Liver (tissue), 9 donors: ENCODE data around the gene ALK. TPM values are rescaled to one million over a fixed set of nuclear protein-coding genes. Genes with fewer than 3 reads are reported as not detected.

Experiments used
- DNase-seq: peaks from one replicate; pipeline ENCODE4 v3.0.0-alpha.2; 2017; ENCODE audit warnings: low spot score
- H3K27ac ChIP-seq, 2 donors: one replicate each; pipeline ENCODE4 v1.7.0; 2013; ENCODE audit warnings: inconsistent platforms in 2 of 2, low read length in 2 of 2, control low read depth in 1 of 2, low read depth in 1 of 2, mild to moderate bottlenecking in 1 of 2
- H3K27me3 ChIP-seq, 4 donors: one replicate each; pipeline versions ENCODE4 v1.6.1 to v1.7.0; 2013; ENCODE audit warnings: low read length in 3 of 4, inconsistent platforms in 1 of 4, mild to moderate bottlenecking in 1 of 4, moderate library complexity in 1 of 4; ENCODE audit not compliant: control insufficient read depth in 4 of 4, insufficient read depth in 4 of 4
- H3K36me3 ChIP-seq, 4 donors: one replicate each; pipeline versions ENCODE4 v1.6.1 to v1.7.0; 2013; ENCODE audit warnings: low read length in 3 of 4, mild to moderate bottlenecking in 3 of 4, low read depth in 1 of 4, moderate library complexity in 1 of 4; ENCODE audit not compliant: control insufficient read depth in 4 of 4, insufficient read depth in 3 of 4
- H3K4me1 ChIP-seq, 4 donors: one replicate each; pipeline versions ENCODE4 v1.6.1 to v1.7.0; 2013; ENCODE audit warnings: low read length in 3 of 4, mild to moderate bottlenecking in 3 of 4, moderate library complexity in 1 of 4; ENCODE audit not compliant: control insufficient read depth in 4 of 4, insufficient read depth in 4 of 4
- H3K4me3 ChIP-seq, 3 donors: one replicate each; pipeline versions ENCODE4 v1.6.1 to v1.7.0; 2013; ENCODE audit warnings: low read length in 3 of 3, control low read depth in 1 of 3, low read depth in 1 of 3, mild to moderate bottlenecking in 1 of 3
- H3K9ac ChIP-seq, 2 donors: one replicate each; pipeline ENCODE4 v1.7.0; 2013; ENCODE audit warnings: low read length in 2 of 2, mild to moderate bottlenecking in 2 of 2, moderate library complexity in 2 of 2, control low read depth in 1 of 2, low read depth in 1 of 2
- H3K9me3 ChIP-seq, 4 donors: one replicate each; pipeline versions ENCODE4 v1.6.1 to v1.7.0; 2013; ENCODE audit warnings: low read length in 3 of 4; ENCODE audit not compliant: control insufficient read depth in 4 of 4
- CTCF ChIP-seq: fragments of 150-350 bp; IDR thresholded peaks from 2 replicates; pipeline ENCODE4 v1.5.1; 2017; ENCODE audit warnings: improper control_type of control experiment, low read depth, low read length; ENCODE audit not compliant: missing input control
- EGR1 ChIP-seq, 2 donors: IDR thresholded peaks; 2 replicates each; pipeline ENCODE4 v1.6.1; 2016 to 2018; ENCODE audit warnings: antibody characterized with exemption in 2 of 2, low read depth in 2 of 2
- FOXA1 ChIP-seq: IDR thresholded peaks from 2 replicates; pipeline ENCODE4 v1.6.1; 2016; ENCODE audit warnings: antibody characterized with exemption
- FOXA2 ChIP-seq: IDR thresholded peaks from 2 replicates; pipeline ENCODE4 v1.6.1; 2016; ENCODE audit warnings: antibody characterized with exemption
- HNF4G ChIP-seq: IDR thresholded peaks from 2 replicates; pipeline ENCODE4 v1.6.1; 2016; ENCODE audit warnings: antibody characterized with exemption
- RAD21 ChIP-seq, 2 donors: IDR thresholded peaks; 2 replicates each; pipeline ENCODE4 v1.6.1; 2016; ENCODE audit warnings: antibody characterized with exemption in 2 of 2, mild to moderate bottlenecking in 2 of 2
- RXRA ChIP-seq, 2 donors: IDR thresholded peaks; 2 replicates each; pipeline ENCODE4 v1.6.1; 2017 to 2018; ENCODE audit warnings: antibody characterized with exemption in 2 of 2, mild to moderate bottlenecking in 1 of 2
- WGBS: extraction: QIAGEN DNeasy Blood & Tissue Kit; methylation state at CpG from one replicate; pipeline ENCODE4 v1.1.7; 2013; 5-methylcytosine and 5-hydroxymethylcytosine counted together
- polyA plus RNA-seq, 2 donors: library from polyadenylated mRNA; stranded (reverse) in 1 of 2; unstranded in 1 of 2; fragments of 200-250 nt in 1 of 2; fragments of >200 nt in 1 of 2; fragmentation: Nextera tagmentation in 1 of 2; extraction: Ambion mirVana in 1 of 2; gene quantifications; one replicate each; pipeline versions ENCODE4 v1.2.1 to v1.2.3, GENCODE V29; 2013 to 2015
- total RNA-seq, 2 donors: library from RNA; depleted of rRNA; stranded (reverse); fragments of >200 nt; gene quantifications; one replicate each; pipeline ENCODE4 v1.2.3, GENCODE V29; 2014
- TF ChIP-seq, protein P1 (sequence below): IDR thresholded peaks from 2 replicates; pipeline ENCODE4 v1.6.1; 2016; ENCODE audit warnings: antibody characterized with exemption, mild to moderate bottlenecking
- donor health status: healthy.
- donor health status: healthy.
- donor health status: healthy.
- donor health status: healthy.
- donor health status: healthy.

Gene ALK
- total and polyA plus RNA-seq, 4 donors: under 0.01 TPM; not detected in 3

- Histone ChIP-seq H3K9me3 (no peaks in the 10 kb centered on the region), H3K4me3 (no peak overlapping the region), H3K36me3 (no peaks in the 10 kb centered on the region), H3K4me1 (no peaks in the 10 kb centered on the region), H3K9ac (no peak overlapping the region), H3K27ac (no peak overlapping the region), H3K27me3 (no peaks in the 10 kb centered on the region)
- TF ChIP-seq EGR1 (IDR thresholded peaks at IDR 0.05; ENCODE audit: low read depth in 2 of 2) (no peak), RAD21 (IDR thresholded peaks at IDR 0.05) (peak; percentile 91 to 96), CTCF (peak; percentile 68)
- WGBS: 33% methylated on average over 14 of the region's 14 CpGs
- DNase-seq: peak; percentile 75
Measured at GRCh38 chr2:29196792-29197788, 724.3 kb downstream of the ALK start.

- no peaks in the 10 kb centered on the region for H3K27me3 ChIP-seq
- H3K4me3 ChIP-seq: no peak overlapping the region
- no peaks in the 10 kb centered on the region for H3K9me3 ChIP-seq
- no peaks in the 10 kb centered on the region for H3K4me1 ChIP-seq
- H3K36me3 ChIP-seq: no peaks in the 10 kb centered on the region
- no peak for DNase-seq
- H3K9ac ChIP-seq: no peak overlapping the region
- no peak overlapping the region for H3K27ac ChIP-seq
- 91% methylated on average over 8 of the region's 8 CpGs for WGBS
- no peak for TF ChIP-seq FOXA1
- TF ChIP-seq HNF4G: no peak
- TF ChIP-seq, protein P1, sequence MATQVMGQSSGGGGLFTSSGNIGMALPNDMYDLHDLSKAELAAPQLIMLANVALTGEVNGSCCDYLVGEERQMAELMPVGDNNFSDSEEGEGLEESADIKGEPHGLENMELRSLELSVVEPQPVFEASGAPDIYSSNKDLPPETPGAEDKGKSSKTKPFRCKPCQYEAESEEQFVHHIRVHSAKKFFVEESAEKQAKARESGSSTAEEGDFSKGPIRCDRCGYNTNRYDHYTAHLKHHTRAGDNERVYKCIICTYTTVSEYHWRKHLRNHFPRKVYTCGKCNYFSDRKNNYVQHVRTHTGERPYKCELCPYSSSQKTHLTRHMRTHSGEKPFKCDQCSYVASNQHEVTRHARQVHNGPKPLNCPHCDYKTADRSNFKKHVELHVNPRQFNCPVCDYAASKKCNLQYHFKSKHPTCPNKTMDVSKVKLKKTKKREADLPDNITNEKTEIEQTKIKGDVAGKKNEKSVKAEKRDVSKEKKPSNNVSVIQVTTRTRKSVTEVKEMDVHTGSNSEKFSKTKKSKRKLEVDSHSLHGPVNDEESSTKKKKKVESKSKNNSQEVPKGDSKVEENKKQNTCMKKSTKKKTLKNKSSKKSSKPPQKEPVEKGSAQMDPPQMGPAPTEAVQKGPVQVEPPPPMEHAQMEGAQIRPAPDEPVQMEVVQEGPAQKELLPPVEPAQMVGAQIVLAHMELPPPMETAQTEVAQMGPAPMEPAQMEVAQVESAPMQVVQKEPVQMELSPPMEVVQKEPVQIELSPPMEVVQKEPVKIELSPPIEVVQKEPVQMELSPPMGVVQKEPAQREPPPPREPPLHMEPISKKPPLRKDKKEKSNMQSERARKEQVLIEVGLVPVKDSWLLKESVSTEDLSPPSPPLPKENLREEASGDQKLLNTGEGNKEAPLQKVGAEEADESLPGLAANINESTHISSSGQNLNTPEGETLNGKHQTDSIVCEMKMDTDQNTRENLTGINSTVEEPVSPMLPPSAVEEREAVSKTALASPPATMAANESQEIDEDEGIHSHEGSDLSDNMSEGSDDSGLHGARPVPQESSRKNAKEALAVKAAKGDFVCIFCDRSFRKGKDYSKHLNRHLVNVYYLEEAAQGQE: no peak
- no peak for TF ChIP-seq CTCF
- TF ChIP-seq FOXA2: no peak
- TF ChIP-seq RXRA (IDR thresholded peaks at IDR 0.05): no peak
Measured at GRCh38 chr2:29195796-29196195, 725.6 kb downstream of the ALK start.
